Ishikawa (cell line): ENCODE measurements around the gene THSD4.

Experiments used
- CEBPB ChIP-seq: IDR thresholded peaks from 2 replicates; pipeline ENCODE4 v1.6.1; 2012
- CREB1 ChIP-seq: IDR thresholded peaks from 2 replicates; pipeline ENCODE4 v1.6.1; 2012; ENCODE audit warnings: low read depth
- EGR1 ChIP-seq: IDR thresholded peaks from 2 replicates; pipeline ENCODE4 v1.6.1; 2012
- EP300 ChIP-seq: IDR thresholded peaks from 2 replicates; pipeline ENCODE4 v1.6.1; 2012; ENCODE audit warnings: borderline replicate concordance
- FOXM1 ChIP-seq: IDR thresholded peaks from 2 replicates; pipeline ENCODE4 v1.6.1; 2012; ENCODE audit warnings: low read depth, borderline replicate concordance
- MAX ChIP-seq: IDR thresholded peaks from 2 replicates; pipeline ENCODE4 v1.6.1; 2012
- NFIC ChIP-seq: IDR thresholded peaks from 2 replicates; pipeline ENCODE4 v1.6.1; 2012
- RAD21 ChIP-seq: IDR thresholded peaks from 2 replicates; pipeline ENCODE4 v1.6.1; 2012; ENCODE audit warnings: low read depth
- TAF1 ChIP-seq: IDR thresholded peaks from 2 replicates; pipeline ENCODE4 v1.6.1; 2012; ENCODE audit warnings: low read depth, mild to moderate bottlenecking
- TCF12 ChIP-seq: IDR thresholded peaks from 2 replicates; pipeline ENCODE4 v1.6.1; 2012; ENCODE audit warnings: low read depth
- TEAD4 ChIP-seq: IDR thresholded peaks from 2 replicates; pipeline ENCODE4 v1.6.1; 2012
- USF1 ChIP-seq: IDR thresholded peaks from 2 replicates; pipeline ENCODE4 v1.6.1; 2012
- YY1 ChIP-seq: IDR thresholded peaks from 2 replicates; pipeline ENCODE4 v1.6.1; 2012; ENCODE audit warnings: low read depth
- ZBTB7A ChIP-seq: IDR thresholded peaks from 2 replicates; pipeline ENCODE4 v1.6.1; 2012; ENCODE audit warnings: low read depth
- TF ChIP-seq, protein P1 (sequence below): IDR thresholded peaks from 2 replicates; pipeline ENCODE4 v1.6.1; 2012; ENCODE audit warnings: low read depth, mild to moderate bottlenecking

THSD4 gene

GRCh38 chr15:71089801-71090200 lies 25.5 kb upstream of the THSD4 start:
- TF ChIP-seq TAF1 = no peak
- no peak for TF ChIP-seq EGR1
- no peak for TF ChIP-seq TCF12
- no peak for TF ChIP-seq MAX
- no peak for TF ChIP-seq FOXM1
- TF ChIP-seq EP300 = no peak
- TF ChIP-seq YY1 = no peak

DNA sequence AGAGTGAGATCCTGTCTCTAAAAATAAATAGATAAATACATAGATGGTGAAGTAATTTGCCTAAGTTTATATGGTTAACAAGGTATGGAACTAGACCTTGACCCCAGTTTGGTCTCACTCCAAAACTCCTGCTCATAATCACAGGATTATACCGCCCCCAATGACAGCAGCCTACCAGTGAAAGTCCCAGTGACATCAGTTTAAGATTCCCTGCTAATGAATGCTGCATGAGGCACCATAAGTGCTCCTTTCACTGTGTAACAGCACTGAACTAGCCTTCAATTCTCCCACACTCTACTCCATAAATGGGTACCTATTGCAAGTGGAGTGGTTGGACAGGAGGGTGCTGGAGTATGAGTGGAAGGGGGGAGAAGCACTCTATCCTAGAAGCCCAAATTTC lies 23.7 kb upstream of the THSD4 start:
- TF ChIP-seq NFIC = no peak
- TF ChIP-seq RAD21 = no peak
- no peak for TF ChIP-seq ZBTB7A
- TF ChIP-seq CREB1 = no peak
- TF ChIP-seq EP300 = no peak
- TF ChIP-seq TEAD4 = no peak
- no peak for TF ChIP-seq EGR1
- TF ChIP-seq FOXM1 = no peak
- TF ChIP-seq, protein P1, sequence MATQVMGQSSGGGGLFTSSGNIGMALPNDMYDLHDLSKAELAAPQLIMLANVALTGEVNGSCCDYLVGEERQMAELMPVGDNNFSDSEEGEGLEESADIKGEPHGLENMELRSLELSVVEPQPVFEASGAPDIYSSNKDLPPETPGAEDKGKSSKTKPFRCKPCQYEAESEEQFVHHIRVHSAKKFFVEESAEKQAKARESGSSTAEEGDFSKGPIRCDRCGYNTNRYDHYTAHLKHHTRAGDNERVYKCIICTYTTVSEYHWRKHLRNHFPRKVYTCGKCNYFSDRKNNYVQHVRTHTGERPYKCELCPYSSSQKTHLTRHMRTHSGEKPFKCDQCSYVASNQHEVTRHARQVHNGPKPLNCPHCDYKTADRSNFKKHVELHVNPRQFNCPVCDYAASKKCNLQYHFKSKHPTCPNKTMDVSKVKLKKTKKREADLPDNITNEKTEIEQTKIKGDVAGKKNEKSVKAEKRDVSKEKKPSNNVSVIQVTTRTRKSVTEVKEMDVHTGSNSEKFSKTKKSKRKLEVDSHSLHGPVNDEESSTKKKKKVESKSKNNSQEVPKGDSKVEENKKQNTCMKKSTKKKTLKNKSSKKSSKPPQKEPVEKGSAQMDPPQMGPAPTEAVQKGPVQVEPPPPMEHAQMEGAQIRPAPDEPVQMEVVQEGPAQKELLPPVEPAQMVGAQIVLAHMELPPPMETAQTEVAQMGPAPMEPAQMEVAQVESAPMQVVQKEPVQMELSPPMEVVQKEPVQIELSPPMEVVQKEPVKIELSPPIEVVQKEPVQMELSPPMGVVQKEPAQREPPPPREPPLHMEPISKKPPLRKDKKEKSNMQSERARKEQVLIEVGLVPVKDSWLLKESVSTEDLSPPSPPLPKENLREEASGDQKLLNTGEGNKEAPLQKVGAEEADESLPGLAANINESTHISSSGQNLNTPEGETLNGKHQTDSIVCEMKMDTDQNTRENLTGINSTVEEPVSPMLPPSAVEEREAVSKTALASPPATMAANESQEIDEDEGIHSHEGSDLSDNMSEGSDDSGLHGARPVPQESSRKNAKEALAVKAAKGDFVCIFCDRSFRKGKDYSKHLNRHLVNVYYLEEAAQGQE = no peak
- no peak for TF ChIP-seq MAX
- no peak for TF ChIP-seq TAF1
- no peak for TF ChIP-seq YY1
- TF ChIP-seq TCF12 = no peak
- no peak for TF ChIP-seq CEBPB
- no peak for TF ChIP-seq USF1

- TF ChIP-seq FOXM1 = no peak
- TF ChIP-seq TCF12 = no peak
- TF ChIP-seq TAF1 = no peak
- no peak for TF ChIP-seq ZBTB7A
- TF ChIP-seq YY1 = no peak
- no peak for TF ChIP-seq TEAD4
- TF ChIP-seq EP300 = no peak
- TF ChIP-seq MAX = no peak
- TF ChIP-seq EGR1 = no peak
These were observed 23.1 kb upstream of the THSD4 start for GRCh38 chr15:71092056-71092600.

- TF ChIP-seq YY1 (no peak), FOXM1 (no peak), ZBTB7A (no peak), CREB1 (no peak), NFIC (0 out of 2 replicates have a peak, but pooled peaks have one; percentile 8), CEBPB (no peak), TAF1 (no peak), TCF12 (no peak), USF1 (no peak), RAD21 (no peak), EP300 (no peak), MAX (peak; percentile 83), EGR1 (no peak), TEAD4 (no peak; the same call in 1 of the 2 replicates)
- TF ChIP-seq, protein P1 = no peak
These were observed 21.9 kb upstream of the THSD4 start for GRCh38 chr15:71093054-71094024.

DNA sequence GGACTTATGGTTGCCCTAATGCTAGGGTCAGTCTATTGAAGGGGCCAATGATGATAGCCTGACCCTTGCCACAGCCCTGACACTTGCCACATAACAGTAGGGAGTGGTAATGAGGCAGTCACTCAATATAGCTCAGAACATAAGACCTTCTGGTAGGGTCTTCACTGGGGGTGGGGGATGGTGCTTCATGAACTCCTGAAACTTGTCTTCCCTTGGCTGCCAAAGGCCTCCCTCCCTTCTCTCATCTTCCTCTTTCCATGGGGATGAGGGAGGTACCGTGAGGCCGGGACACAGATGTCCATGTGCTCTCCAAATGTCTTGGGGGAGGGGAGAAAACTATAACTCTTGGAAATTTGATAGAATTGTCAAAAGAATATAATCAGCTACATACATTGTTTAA lies 21.1 kb upstream of the THSD4 start:
- TF ChIP-seq RAD21 (no peak), ZBTB7A (no peak), CEBPB (no peak), NFIC (no peak), CREB1 (no peak), MAX (no peak), EGR1 (no peak), TEAD4 (no peak)
